Right hindlimb (tissue), 1 donor: ENCODE results near the gene GLIPR1L2.
A peak's percentile ranks its signal among the peaks of the same experiment; 100 is the strongest.
"Not testable (repeated sequence)": the region's sequence is repeated elsewhere in the genome, so short reads cannot be mapped to it uniquely, and the experiment has no call there.

Source experiments
- DNase-seq: peaks from one replicate; pipeline ENCODE4 v3.0.0-alpha.2; 2018

Gene GLIPR1L2

GRCh38 chr12:75390899-75391538 lies at the start of gene GLIPR1L2:
TSS of gene GLIPR1L2 (plus strand) at chr12:75391089. CDS start at chr12:75391117, 28 bp downstream.
- peak; percentile 97 for DNase-seq

- DNase-seq = no peak
Measured at GRCh38 chr12:75341873-75342272, 49.0 kb upstream of the GLIPR1L2 start.

- DNase-seq = no peak
Measured at GRCh38 chr12:75345531-75345930, 45.4 kb upstream of the GLIPR1L2 start.

GRCh38 chr12:75346215-75346614 lies 44.7 kb upstream of the GLIPR1L2 start:
- DNase-seq = not testable (repeated sequence)

GRCh38 chr12:75349946-75350345 lies 40.9 kb upstream of the GLIPR1L2 start:
- DNase-seq = no peak

- DNase-seq = no peak
Measured at GRCh38 chr12:75350413-75350812, 40.5 kb upstream of the GLIPR1L2 start.

- no peak for DNase-seq
Measured at GRCh38 chr12:75354011-75354410, 36.9 kb upstream of the GLIPR1L2 start.

- DNase-seq = no peak
Measured at GRCh38 chr12:75360920-75361319, 30.0 kb upstream of the GLIPR1L2 start.

- DNase-seq = no peak
Measured at GRCh38 chr12:75361408-75361807, 29.5 kb upstream of the GLIPR1L2 start.

- DNase-seq = no peak
Measured at GRCh38 chr12:75364919-75365318, 26.0 kb upstream of the GLIPR1L2 start.

GRCh38 chr12:75366629-75367028 lies 24.3 kb upstream of the GLIPR1L2 start:
- DNase-seq = no peak

- no peak for DNase-seq
Measured at GRCh38 chr12:75374971-75375370, 15.9 kb upstream of the GLIPR1L2 start.

- no peak for DNase-seq
Measured at GRCh38 chr12:75378354-75378753, 12.5 kb upstream of the GLIPR1L2 start.

GRCh38 chr12:75389061-75389460 lies 1.8 kb upstream of the GLIPR1L2 start:
- DNase-seq = no peak

GRCh38 chr12:75389706-75390105 lies 1.2 kb upstream of the GLIPR1L2 start:
- DNase-seq = no peak

- DNase-seq = no peak
Measured at GRCh38 chr12:75390156-75390898, 562 bp upstream of the GLIPR1L2 start.

GRCh38 chr12:75404231-75404630 lies 13.3 kb downstream of the GLIPR1L2 start:
- DNase-seq = no peak

GRCh38 chr12:75407683-75408082 lies 16.8 kb downstream of the GLIPR1L2 start:
- no peak for DNase-seq

- no peak for DNase-seq
Measured at GRCh38 chr12:75409830-75410229, 18.9 kb downstream of the GLIPR1L2 start.

- DNase-seq = peak; percentile 20
Measured at GRCh38 chr12:75414671-75415070, 23.8 kb downstream of the GLIPR1L2 start.

- no peak for DNase-seq
Measured at GRCh38 chr12:75419841-75420240, 29.0 kb downstream of the GLIPR1L2 start.

- no peak for DNase-seq
Measured at GRCh38 chr12:75427491-75427890, 36.6 kb downstream of the GLIPR1L2 start.

- no peak for DNase-seq
Measured at GRCh38 chr12:75428767-75429166, 37.9 kb downstream of the GLIPR1L2 start.

- DNase-seq = no peak
Measured at GRCh38 chr12:75432924-75433323, 42.0 kb downstream of the GLIPR1L2 start.

GRCh38 chr12:75437564-75437963 lies 46.7 kb downstream of the GLIPR1L2 start:
- DNase-seq = no peak
